Measurements from ENCODE around the gene SCN4A. TPM values are rescaled to one million over a fixed set of nuclear protein-coding genes. Genes with fewer than 3 reads are reported as not detected.

SCN4A gene
- total RNA-seq, 1 donor from 2014 or later, result 1.3 TPM

- intact Hi-C loops (cut with DNase I), result no loop called here
- TF ChIP-seq CTCF (IDR thresholded peaks at IDR 0.05), result no peak
Observed at GRCh38 chr17:63966646-63967264, 6.0 kb downstream of the SCN4A start.

GRCh38 chr17:63963123-63963522, 9.6 kb downstream of the SCN4A start:
- Histone ChIP-seq H3K27me3 (no peaks in the 10 kb centered on the region), H3K27ac (peak overlapping the region; percentile 32 to 65), H3K36me3 (no peaks in the 10 kb centered on the region), H3K4me3 (no peak overlapping the region), H3K4me1 (no peaks in the 10 kb centered on the region), H3K9me3 (no peaks in the 10 kb centered on the region)
- no peak for TF ChIP-seq CTCF (IDR thresholded peaks at IDR 0.05)
- intact Hi-C loops (cut with DNase I), result no loop called here
- no peak for DNase-seq (ENCODE audit: low spot score in 2 of 2)

More at GRCh38 chr17:63966646-63967264, 6.0 kb downstream of the SCN4A start:
- Histone ChIP-seq H3K4me3 (no peak overlapping the region), H3K9me3 (no peaks in the 10 kb centered on the region), H3K27ac (no peak overlapping the region), H3K27me3 (no peaks in the 10 kb centered on the region), H3K36me3 (no peaks in the 10 kb centered on the region), H3K4me1 (no peaks in the 10 kb centered on the region)
- DNase-seq (ENCODE audit: low spot score in 2 of 2), result no peak

- TF ChIP-seq CTCF (IDR thresholded peaks at IDR 0.05), result no peak
Observed at GRCh38 chr17:63962298-63962744, 10.4 kb downstream of the SCN4A start.

GRCh38 chr17:63961355-63962212, 11.1 kb downstream of the SCN4A start:
- peak in 1 of 2 donors; percentile 81 for DNase-seq (ENCODE audit: low spot score in 2 of 2)
- Histone ChIP-seq H3K4me3 (peak overlapping the region in 1 of 2 donors; percentile 43), H3K9me3 (no peaks in the 10 kb centered on the region), H3K36me3 (no peaks in the 10 kb centered on the region), H3K27me3 (no peaks in the 10 kb centered on the region), H3K27ac (no peak overlapping the region), H3K4me1 (no peaks in the 10 kb centered on the region)
- TF ChIP-seq CTCF (IDR thresholded peaks at IDR 0.05), result no peak
- intact Hi-C loops (cut with DNase I), result no loop called here

More at GRCh38 chr17:63962298-63962744, 10.4 kb downstream of the SCN4A start:
- H3K4me3 ChIP-seq, result no peak overlapping the region
- no peaks in the 10 kb centered on the region for H3K27me3 ChIP-seq
- H3K27ac ChIP-seq, result peak overlapping the region in 1 of 2 donors; percentile 36
- intact Hi-C loops (cut with DNase I), result no loop called here
- H3K9me3 ChIP-seq, result no peaks in the 10 kb centered on the region
- H3K4me1 ChIP-seq, result no peaks in the 10 kb centered on the region
- no peak for DNase-seq (ENCODE audit: low spot score in 2 of 2)
- no peaks in the 10 kb centered on the region for H3K36me3 ChIP-seq

- H3K27ac ChIP-seq, result no peak overlapping the region
- DNase-seq (ENCODE audit: low spot score in 2 of 2), result no peak
- H3K27me3 ChIP-seq, result no peaks in the 10 kb centered on the region
- no peak for TF ChIP-seq CTCF (IDR thresholded peaks at IDR 0.05)
- no peaks in the 10 kb centered on the region for H3K4me1 ChIP-seq
- H3K36me3 ChIP-seq, result no peaks in the 10 kb centered on the region
- no peak overlapping the region for H3K4me3 ChIP-seq
- intact Hi-C loops (cut with DNase I), result no loop called here
- no peaks in the 10 kb centered on the region for H3K9me3 ChIP-seq
Observed at GRCh38 chr17:63960430-63960829, 12.3 kb downstream of the SCN4A start.

Measured in ascending aorta (tissue), 2 donors.